ENCODE measurements around the gene TTC32. TPM values are rescaled to one million over a fixed set of nuclear protein-coding genes. Genes with fewer than 3 reads are reported as not detected.

TTC32 gene
- total and polyA plus RNA-seq, 2 of the 4 experiments (the other 2 are of a cell fraction): 1.1 to 3.9 TPM

- 85% methylated on average over 3 of the region's 11 CpGs; no CpG with 5 or more reads in 1 of the 2 experiments for WGBS, 2 experiments (ENCODE audit: extremely low coverage in 2 of 2, insufficient read length in 1 of 2)
- H2AK5ac ChIP-seq (ENCODE audit: low read depth, low read length): no peak overlapping the region
- H4K8ac ChIP-seq (ENCODE audit: low read depth in 2 of 2, low read length in 2 of 2): no peak overlapping the region
- H2BK120ac ChIP-seq (ENCODE audit: low read depth, low read length): no peak overlapping the region
- H3K79me1 ChIP-seq (ENCODE audit: low read depth in 1 of 2, low read length in 2 of 2): no peaks in the 10 kb centered on the region
- no TSS peak for BruUV-seq (replicated peaks)
- no peak overlapping the region for H3K27ac ChIP-seq (ENCODE audit: insufficient read depth, low read length)
- dilution Hi-C loops (cut with HindIII; ENCODE audit: low sequenced_read_pairs, unreplicated experiment): no loop called here
- H3K27me3 ChIP-seq (ENCODE audit: control insufficient read depth, insufficient read depth, low read length): peaks cover 15% of the 10 kb centered on the region
- CTCF ChIA-PET: no interaction called here
- no peak overlapping the region for H3K4me3 ChIP-seq (ENCODE audit: insufficient read depth, low read depth, low read length)
- peak overlapping the region; percentile 58 for H2AK9ac ChIP-seq (replicated peaks; ENCODE audit: low read depth, low read length, poor library complexity)
- H2BK20ac ChIP-seq (ENCODE audit: low read depth, low read length): no peak overlapping the region
- H3K9me3 ChIP-seq (ENCODE audit: control insufficient read depth, insufficient read depth, low read length): no peaks in the 10 kb centered on the region; the same call in 1 of the 2 replicates
- ATAC-seq (ENCODE audit: low read depth) (no peak), DNase-seq (no peak)
- peaks cover 8% of the 10 kb centered on the region; the same call in 1 of the 2 replicates for H3K9me1 ChIP-seq (ENCODE audit: insufficient read depth, low read length)
- H2BK5ac ChIP-seq (ENCODE audit: low read depth, low read length, poor library complexity, severe bottlenecking): no peak overlapping the region
- H3K23ac ChIP-seq (ENCODE audit: low read depth, low read length): no peak overlapping the region
- TF ChIP-seq RFX5 (IDR thresholded peaks at IDR 0.05; ENCODE audit: low read depth, low read length) (no peak), CEBPB (IDR thresholded peaks at IDR 0.05; ENCODE audit: low read depth, low read length) (no peak), BHLHE40 (IDR thresholded peaks at IDR 0.05; ENCODE audit: low read depth, low read length) (no peak), POLR2A (IDR thresholded peaks at IDR 0.05; ENCODE audit: low read depth, low read length) (no peak), MAFK (IDR thresholded peaks at IDR 0.05; ENCODE audit: low read depth, low read length) (no peak)
- no peaks in the 10 kb centered on the region for H3K36me3 ChIP-seq (ENCODE audit: control insufficient read depth, insufficient read depth, low read length)
- no peak overlapping the region for H3K4me2 ChIP-seq (ENCODE audit: low read depth, low read length)
- no peak overlapping the region for H3K9ac ChIP-seq (ENCODE audit: low read depth, low read length)
- H3K4me1 ChIP-seq (ENCODE audit: control insufficient read depth, insufficient read depth, low read length): no peaks in the 10 kb centered on the region
- no peaks in the 10 kb centered on the region for H4K20me1 ChIP-seq (ENCODE audit: insufficient read depth, low read length)
- POLR2A ChIA-PET (ENCODE audit: unreplicated experiment): no interaction called here
- H4K5ac ChIP-seq (ENCODE audit: low read depth, low read length): no peak overlapping the region
- H3K56ac ChIP-seq (ENCODE audit: extremely low read depth, insufficient read depth, low read length): no peak overlapping the region
- no peak overlapping the region for H4K91ac ChIP-seq (ENCODE audit: insufficient read depth, low read depth, low read length)
- H2AFZ ChIP-seq (replicated peaks; ENCODE audit: low read length, poor library complexity): no peak overlapping the region
- in situ Hi-C loops (cut with MboI; ENCODE audit: low sequenced_read_pairs): no loop called here
- intact Hi-C loops (cut with micrococcal nuclease): no loop called here
- no peak overlapping the region for H3K4ac ChIP-seq (ENCODE audit: low read depth, low read length)
- H2BK15ac ChIP-seq (ENCODE audit: low read depth, low read length): no peak overlapping the region
- no peak overlapping the region for H3K18ac ChIP-seq (ENCODE audit: low read depth, low read length)
- H3K14ac ChIP-seq (replicated peaks; ENCODE audit: low read depth, low read length): no peak overlapping the region
Observed at GRCh38 chr2:19848029-19848750, 53.6 kb downstream of the TTC32 start.

All from IMR-90 (cell line).